Activated naive CD8-positive, alpha-beta T cell treated with anti-CD3 and anti-CD28 coated beads for 36 hours (primary cell): ENCODE data around the gene ANKS6. TPM values are rescaled to one million over a fixed set of nuclear protein-coding genes. Genes with fewer than 3 reads are reported as not detected.
"Not testable (repeated sequence)": the region's sequence is repeated elsewhere in the genome, so short reads cannot be mapped to it uniquely, and the experiment has no call there.

ENCODE experiments used
- DNase-seq: peaks from one replicate; pipeline ENCODE4 v3.0.0; 2021
- H3K27ac Mint-ChIP-seq: one replicate; pipeline ENCODE4 v1.8.0; 2022; ENCODE audit warnings: mild to moderate bottlenecking, moderate library complexity, mixed read lengths
- H3K27me3 Mint-ChIP-seq: one replicate; pipeline ENCODE4 v1.8.0; 2022; ENCODE audit warnings: mild to moderate bottlenecking, mixed read lengths
- H3K36me3 Mint-ChIP-seq: one replicate; pipeline ENCODE4 v1.8.0; 2021; ENCODE audit warnings: mild to moderate bottlenecking, mixed read lengths
- H3K4me1 Mint-ChIP-seq: one replicate; pipeline ENCODE4 v1.8.0; 2021; ENCODE audit warnings: mixed read lengths
- H3K4me3 Mint-ChIP-seq: one replicate; pipeline ENCODE4 v1.8.0; 2022; ENCODE audit warnings: mild to moderate bottlenecking, moderate library complexity, mixed read lengths
- H3K9me3 Mint-ChIP-seq: one replicate; pipeline ENCODE4 v1.8.0; 2022; ENCODE audit warnings: mixed read lengths
- total RNA-seq, 2 experiments: library from RNA; stranded (reverse); gene quantifications; one replicate each; pipeline ENCODE4 v1.2.3, GENCODE V29; 2021

ANKS6 gene
- total RNA-seq, 2 experiments from 2014 or later, result 17.9 to 21.8 TPM

DNA sequence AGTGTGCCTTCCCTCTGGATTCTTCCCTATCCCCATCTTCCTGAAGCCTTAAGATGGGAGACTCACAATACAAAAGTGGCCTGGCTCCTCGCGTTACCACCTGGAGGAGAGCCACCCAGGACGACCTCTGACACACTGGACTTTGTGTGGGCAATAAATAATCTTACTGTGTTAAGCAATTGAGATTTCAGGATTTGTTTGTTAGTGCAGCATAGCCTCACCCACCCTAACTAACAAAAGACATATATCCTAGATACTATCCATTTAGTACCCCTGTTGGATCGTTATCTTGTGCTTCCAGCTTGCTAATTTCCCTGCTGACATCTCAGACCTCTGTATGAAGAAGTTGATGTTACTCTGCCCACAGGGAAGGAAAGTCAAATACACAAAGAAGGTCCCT lies 95.6 kb downstream of the ANKS6 start:
- Mint-ChIP-seq H3K27me3 (peaks cover 46% of the 10 kb centered on the region), H3K9me3 (no peaks in the 10 kb centered on the region), H3K4me1 (no peaks in the 10 kb centered on the region), H3K4me3 (no peak overlapping the region), H3K27ac (no peak overlapping the region), H3K36me3 (no peaks in the 10 kb centered on the region)
- DNase-seq, result no peak

- Mint-ChIP-seq H3K27ac (no peak overlapping the region), H3K4me3 (no peak overlapping the region), H3K36me3 (no peaks in the 10 kb centered on the region), H3K27me3 (peaks cover 27% of the 10 kb centered on the region), H3K4me1 (no peaks in the 10 kb centered on the region), H3K9me3 (no peaks in the 10 kb centered on the region)
- DNase-seq, result no peak
These were observed 97.5 kb downstream of the ANKS6 start for GRCh38 chr9:98698856-98699255.

DNA sequence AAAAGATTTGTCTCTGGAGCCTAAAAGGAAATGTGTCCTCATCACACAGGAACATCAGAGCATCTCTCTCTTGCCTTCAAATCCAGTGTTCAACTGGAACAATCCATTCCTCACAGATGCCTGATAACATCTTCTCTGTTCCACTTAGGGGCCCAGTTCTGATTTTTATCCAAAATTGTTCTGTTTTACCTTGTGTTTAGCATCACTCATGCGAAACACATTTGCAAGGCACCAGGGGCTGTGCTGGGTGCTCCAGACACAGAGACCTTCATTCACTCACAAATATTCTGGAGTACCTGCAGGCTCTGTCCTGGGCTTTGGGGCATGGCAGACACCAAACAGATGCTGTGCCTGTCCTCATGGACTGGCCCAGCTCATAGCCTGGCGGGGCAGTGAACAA lies 101.4 kb downstream of the ANKS6 start:
- Mint-ChIP-seq H3K4me3 (no peak overlapping the region), H3K4me1 (no peaks in the 10 kb centered on the region), H3K36me3 (no peaks in the 10 kb centered on the region), H3K27ac (no peak overlapping the region), H3K9me3 (no peaks in the 10 kb centered on the region), H3K27me3 (peaks cover 16% of the 10 kb centered on the region)
- DNase-seq, result no peak

- Mint-ChIP-seq H3K36me3 (no peaks in the 10 kb centered on the region), H3K9me3 (no peaks in the 10 kb centered on the region), H3K4me3 (no peak overlapping the region), H3K27ac (no peak overlapping the region), H3K27me3 (peaks cover 12% of the 10 kb centered on the region), H3K4me1 (no peaks in the 10 kb centered on the region)
- no peak for DNase-seq
These were observed 104.0 kb downstream of the ANKS6 start for GRCh38 chr9:98692392-98692791.

- Mint-ChIP-seq H3K4me1 (no peaks in the 10 kb centered on the region), H3K36me3 (no peaks in the 10 kb centered on the region), H3K27ac (no peak overlapping the region), H3K4me3 (no peak overlapping the region), H3K9me3 (no peaks in the 10 kb centered on the region), H3K27me3 (peaks cover 8% of the 10 kb centered on the region)
- no peak for DNase-seq
These were observed 104.5 kb downstream of the ANKS6 start for GRCh38 chr9:98691890-98692289.

DNA sequence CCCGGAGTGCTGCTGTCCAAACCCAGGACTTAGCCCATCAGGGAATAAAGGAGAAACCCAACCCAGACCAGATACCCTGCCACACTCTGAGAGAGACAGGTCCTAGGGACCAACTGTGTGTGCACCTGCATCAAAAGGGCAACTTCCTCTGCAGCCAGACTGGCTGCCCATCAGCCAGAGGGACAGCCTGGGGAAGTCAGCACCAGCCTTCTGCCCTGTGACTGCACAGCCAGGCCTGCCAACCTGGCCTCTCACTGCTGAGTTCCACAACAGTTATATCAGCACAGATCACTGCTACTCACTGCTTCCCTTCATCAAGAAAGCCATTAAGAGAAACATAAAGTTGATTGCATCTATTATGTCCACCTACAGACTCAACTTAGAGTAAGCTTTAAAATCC lies 105.7 kb downstream of the ANKS6 start:
- DNase-seq, result no peak
- no peak overlapping the region for H3K4me3 Mint-ChIP-seq
- H3K27ac Mint-ChIP-seq, result no peak overlapping the region
- H3K9me3 Mint-ChIP-seq, result no peaks in the 10 kb centered on the region
- no peaks in the 10 kb centered on the region for H3K27me3 Mint-ChIP-seq
- H3K4me1 Mint-ChIP-seq, result no peaks in the 10 kb centered on the region
- H3K36me3 Mint-ChIP-seq, result no peaks in the 10 kb centered on the region

GRCh38 chr9:98688710-98689495 lies 107.5 kb downstream of the ANKS6 start:
- DNase-seq, result no peak
- Mint-ChIP-seq H3K36me3 (no peaks in the 10 kb centered on the region), H3K4me3 (no peak overlapping the region), H3K4me1 (no peaks in the 10 kb centered on the region), H3K27me3 (no peaks in the 10 kb centered on the region), H3K9me3 (no peaks in the 10 kb centered on the region), H3K27ac (no peak overlapping the region)

DNA sequence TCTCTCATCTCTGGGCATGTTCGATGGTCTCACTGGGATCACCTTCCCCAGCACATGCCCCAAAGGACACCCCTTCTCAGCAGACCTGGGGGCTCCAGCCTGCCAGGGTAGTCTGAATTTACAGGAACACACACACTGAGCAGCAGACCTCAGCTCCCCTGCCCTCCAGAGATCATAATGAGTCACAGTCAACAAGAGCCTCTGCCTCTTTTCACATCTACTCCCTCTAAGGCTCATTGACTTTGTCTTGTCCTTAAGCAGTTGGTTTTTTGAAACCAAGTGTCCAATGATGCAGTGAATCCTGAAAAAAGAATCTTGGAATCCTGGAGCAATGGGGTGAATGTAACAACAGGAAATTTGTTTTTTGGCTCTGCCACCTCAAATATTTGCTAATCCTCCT lies 108.4 kb downstream of the ANKS6 start:
- Mint-ChIP-seq H3K9me3 (no peaks in the 10 kb centered on the region), H3K36me3 (no peaks in the 10 kb centered on the region), H3K27me3 (no peaks in the 10 kb centered on the region), H3K4me3 (no peak overlapping the region), H3K27ac (no peak overlapping the region), H3K4me1 (no peaks in the 10 kb centered on the region)
- DNase-seq, result no peak

DNA sequence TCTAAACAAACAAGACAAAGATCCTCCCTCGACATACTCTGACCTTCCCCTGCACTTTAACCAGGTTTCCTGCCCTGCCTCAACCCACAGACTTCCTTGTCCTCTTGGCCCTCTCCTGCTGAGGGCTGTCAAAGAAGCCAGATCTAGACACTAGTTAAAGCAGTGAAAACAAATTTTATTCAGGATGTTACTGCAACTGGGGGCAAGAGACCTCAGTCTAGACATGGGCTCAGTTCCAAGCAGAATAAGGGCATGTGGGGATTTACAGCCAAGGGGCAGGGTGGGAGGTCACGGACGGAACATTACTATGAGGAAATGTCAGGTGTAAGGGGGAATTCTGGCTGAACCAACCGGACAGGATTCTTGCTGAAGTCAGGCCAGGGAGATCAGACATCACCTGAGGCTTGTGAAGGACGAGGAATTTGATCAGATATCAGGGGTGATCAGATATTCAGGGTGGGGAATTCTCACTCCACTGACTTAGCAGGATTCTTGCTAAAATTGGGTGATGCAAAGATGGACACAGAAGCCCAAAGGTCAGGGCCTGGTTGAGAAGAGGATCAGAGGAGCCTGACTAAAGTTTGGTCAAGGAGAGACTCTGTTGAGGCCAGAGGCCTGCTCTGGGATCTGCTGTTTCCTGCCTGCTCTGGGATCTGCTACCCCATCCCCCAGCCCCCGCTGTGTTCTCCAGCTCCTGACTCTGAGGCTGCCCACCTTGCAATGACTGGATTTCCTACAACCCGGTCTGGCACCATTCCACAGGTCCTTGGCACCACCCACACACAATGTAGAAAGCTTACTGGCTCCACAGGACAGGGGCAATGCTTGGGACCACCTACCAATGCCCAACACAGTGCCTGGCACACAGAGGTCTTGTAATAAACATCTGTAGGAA lies 109.1 kb downstream of the ANKS6 start:
- DNase-seq, result no peak
- Mint-ChIP-seq H3K36me3 (no peaks in the 10 kb centered on the region), H3K4me3 (no peak overlapping the region), H3K27me3 (no peaks in the 10 kb centered on the region), H3K9me3 (no peaks in the 10 kb centered on the region), H3K27ac (no peak overlapping the region), H3K4me1 (no peaks in the 10 kb centered on the region)

DNA sequence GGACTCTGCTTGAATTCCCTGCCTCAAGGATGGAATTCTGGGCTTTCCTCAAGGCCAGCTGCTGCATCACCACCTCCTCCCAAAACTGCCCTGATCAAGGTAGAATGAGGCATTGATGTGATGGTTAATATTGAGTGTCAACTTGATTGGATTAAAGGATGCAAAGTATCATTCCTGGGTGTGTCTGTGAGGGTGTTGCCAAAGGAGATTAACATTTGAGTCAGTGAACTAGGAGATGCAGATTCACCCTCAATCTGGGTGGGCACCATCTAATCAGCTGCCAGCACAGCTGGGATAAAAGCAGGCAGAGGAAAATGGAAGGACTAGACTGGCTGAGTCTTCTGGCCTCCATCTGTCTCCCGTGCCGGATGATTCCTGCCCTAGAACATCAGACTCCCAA lies 111.5 kb downstream of the ANKS6 start:
- H3K9me3 Mint-ChIP-seq, H3K36me3 Mint-ChIP-seq, H3K27ac Mint-ChIP-seq, H3K27me3 Mint-ChIP-seq, DNase-seq, H3K4me3 Mint-ChIP-seq, H3K4me1 Mint-ChIP-seq: not testable (repeated sequence)

Other genes starting within 250 kb of the ANKS6 start
- gene GABBR2, start 87.6 kb downstream of the ANKS6 start, total RNA-seq, result not detected
- 10 to 100 TPM in 1 of 2 experiments, 1 to 10 TPM in 1; 9.2 to 10.9 TPM for gene GALNT12, start 11.1 kb upstream of the ANKS6 start, total RNA-seq
- under 1 TPM in 1 of 2 experiments, not detected in 1; 0.06 TPM for gene COL15A1, start 147.4 kb upstream of the ANKS6 start, total RNA-seq